Measurements from ENCODE around the gene MYO6.

GRCh38 chr6:75849329-75850025 is 100.4 kb downstream of the MYO6 start:
- TF ChIP-seq EZH2 (IDR thresholded peaks at IDR 0.05; ENCODE audit: insufficient read depth, poor library complexity, severe bottlenecking) (no peak), EZH2phosphoT487 (IDR thresholded peaks at IDR 0.05; ENCODE audit: insufficient read depth, low read depth) (no peak)
